AG04450 (cell line): ENCODE data around the gene NAB1. TPM values are rescaled to one million over a fixed set of nuclear protein-coding genes. Genes with fewer than 3 reads are reported as not detected.

Source experiments
- CTCF ChIA-PET: fragments of 300-600, 350-600 bp; formaldehyde crosslinking; extraction: SDS; loops from one replicate; lab custom pipeline; 2022; ENCODE audit warnings: antibody characterized with exemption, inconsistent platforms; lab: Charles Lee
- POLR2A ChIA-PET: fragments of 350-600 bp; formaldehyde crosslinking; extraction: SDS; loops from one replicate; lab custom pipeline; 2021; ENCODE audit warnings: antibody characterized with exemption, inconsistent platforms; lab: Yijun Ruan, JAX
- DNase-seq: peaks from one replicate; pipeline ENCODE4 v3.0.0-alpha.2; 2011; ENCODE audit warnings: low read depth, low spot score
- H3K27ac ChIP-seq: one replicate; pipeline ENCODE4 v1.5.1; 2012; ENCODE audit warnings: low read depth, low read length, control low read depth
- H3K27me3 ChIP-seq: one replicate; pipeline ENCODE4 v1.6.0; 2012; ENCODE audit warnings: low read length; ENCODE audit not compliant: control insufficient read depth, insufficient read depth
- H3K4me3 ChIP-seq: 2 replicates; pipeline ENCODE4 v1.5.1; 2011; ENCODE audit warnings: mild to moderate bottlenecking, low read depth, low read length, control low read depth
- H3K9me3 ChIP-seq: 2 replicates; pipeline ENCODE4 v1.5.1; 2012; ENCODE audit warnings: low read length; ENCODE audit not compliant: control insufficient read depth, insufficient read depth
- polyA plus RNA-seq: library from polyadenylated mRNA; depleted of rRNA; stranded (reverse); fragments of >200 nt; gene quantifications from 2 replicates; pipeline ENCODE4 v1.2.3, GENCODE V29; 2011
- TF ChIP-seq, protein P1 (sequence below): IDR thresholded peaks from 2 replicates; pipeline ENCODE4 v1.5.1; 2011; ENCODE audit warnings: low read depth, low read length, control low read depth, inconsistent platforms

The NAB1 gene
- polyA plus RNA-seq, 1 experiment, result 30.7 TPM

DNA sequence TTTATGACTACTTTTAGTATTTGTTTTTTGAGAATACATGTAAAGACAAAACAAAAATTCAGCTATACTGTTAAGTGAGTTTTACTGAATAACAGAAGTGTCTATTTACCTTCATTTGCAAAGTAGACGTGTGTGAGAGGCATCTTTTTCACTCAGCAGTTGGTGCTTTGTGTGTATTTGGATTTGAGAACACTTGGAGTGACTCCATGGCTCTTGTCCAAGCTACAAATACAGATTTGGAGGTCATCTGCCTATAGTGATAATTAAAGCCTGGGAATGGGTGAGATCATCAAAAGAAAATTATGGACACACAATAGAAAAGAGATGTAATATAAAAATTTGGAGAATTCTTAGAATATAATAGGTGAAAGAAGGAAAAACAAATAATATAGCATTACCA, 6.2 kb downstream of the NAB1 start:
- TF ChIP-seq, protein P1, sequence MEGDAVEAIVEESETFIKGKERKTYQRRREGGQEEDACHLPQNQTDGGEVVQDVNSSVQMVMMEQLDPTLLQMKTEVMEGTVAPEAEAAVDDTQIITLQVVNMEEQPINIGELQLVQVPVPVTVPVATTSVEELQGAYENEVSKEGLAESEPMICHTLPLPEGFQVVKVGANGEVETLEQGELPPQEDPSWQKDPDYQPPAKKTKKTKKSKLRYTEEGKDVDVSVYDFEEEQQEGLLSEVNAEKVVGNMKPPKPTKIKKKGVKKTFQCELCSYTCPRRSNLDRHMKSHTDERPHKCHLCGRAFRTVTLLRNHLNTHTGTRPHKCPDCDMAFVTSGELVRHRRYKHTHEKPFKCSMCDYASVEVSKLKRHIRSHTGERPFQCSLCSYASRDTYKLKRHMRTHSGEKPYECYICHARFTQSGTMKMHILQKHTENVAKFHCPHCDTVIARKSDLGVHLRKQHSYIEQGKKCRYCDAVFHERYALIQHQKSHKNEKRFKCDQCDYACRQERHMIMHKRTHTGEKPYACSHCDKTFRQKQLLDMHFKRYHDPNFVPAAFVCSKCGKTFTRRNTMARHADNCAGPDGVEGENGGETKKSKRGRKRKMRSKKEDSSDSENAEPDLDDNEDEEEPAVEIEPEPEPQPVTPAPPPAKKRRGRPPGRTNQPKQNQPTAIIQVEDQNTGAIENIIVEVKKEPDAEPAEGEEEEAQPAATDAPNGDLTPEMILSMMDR, result no peak
- H3K9me3 ChIP-seq, result no peaks in the 10 kb centered on the region
- no peaks in the 10 kb centered on the region for H3K27me3 ChIP-seq
- H3K27ac ChIP-seq, result no peak overlapping the region
- DNase-seq, result no peak
- no peak overlapping the region for H3K4me3 ChIP-seq
- ChIA-PET CTCF (no interaction called here), POLR2A (no interaction called here)

GRCh38 chr2:190655570-190655969, 6.7 kb downstream of the NAB1 start:
- Histone ChIP-seq H3K4me3 (no peak overlapping the region), H3K9me3 (no peaks in the 10 kb centered on the region), H3K27me3 (no peaks in the 10 kb centered on the region), H3K27ac (no peak overlapping the region)
- POLR2A ChIA-PET, result no interaction called here
- CTCF ChIA-PET, result no interaction called here
- no peak for DNase-seq
- TF ChIP-seq, protein P1, result no peak

DNA sequence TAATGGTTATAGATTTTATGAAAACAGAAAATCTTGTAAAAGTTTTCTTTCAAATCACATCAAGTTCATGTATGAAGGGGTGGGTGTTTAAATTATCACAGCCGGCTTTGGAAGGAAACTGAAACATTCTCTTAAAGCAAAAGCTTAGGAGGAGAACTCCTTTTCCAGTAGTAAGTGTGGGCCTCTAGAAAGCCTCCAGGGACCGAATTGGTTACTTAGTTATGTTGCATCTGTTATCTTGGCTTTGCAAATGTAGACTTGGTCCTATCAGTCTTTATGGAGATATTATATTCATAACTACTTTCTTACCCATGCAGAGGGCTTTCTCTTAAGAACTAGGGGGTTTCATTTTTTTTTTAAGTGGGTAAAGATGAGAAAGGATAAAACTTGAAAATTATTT, 7.4 kb downstream of the NAB1 start:
- ChIA-PET POLR2A (no interaction called here), CTCF (interaction anchor here (0.5 to 1.1 kb wide), 3 partner anchors 146 to 292 kb away, joined by 3 to 4 read pairs (median 3); no protein-coding TSS in a partner anchor)
- no peak for DNase-seq
- H3K27me3 ChIP-seq, result no peaks in the 10 kb centered on the region
- no peak overlapping the region for H3K27ac ChIP-seq
- TF ChIP-seq, protein P1, result no peak
- H3K9me3 ChIP-seq, result no peaks in the 10 kb centered on the region
- no peak overlapping the region for H3K4me3 ChIP-seq

- TF ChIP-seq, protein P1, result no peak
- ChIA-PET CTCF (interaction anchor here (1.1 kb wide), 1 partner anchor 147 kb away, joined by 3 read pairs; no protein-coding TSS in a partner anchor), POLR2A (no interaction called here)
- Histone ChIP-seq H3K27me3 (no peaks in the 10 kb centered on the region), H3K9me3 (no peaks in the 10 kb centered on the region), H3K4me3 (no peak overlapping the region), H3K27ac (no peak overlapping the region)
- no peak for DNase-seq
Measured at GRCh38 chr2:190657474-190658255, 8.8 kb downstream of the NAB1 start.

GRCh38 chr2:190659553-190659952, 10.7 kb downstream of the NAB1 start:
- POLR2A ChIA-PET, result interaction anchor here (0.5 kb wide), 1 partner anchor 83 kb away, joined by 6 read pairs; no protein-coding TSS in a partner anchor
- TF ChIP-seq, protein P1, result no peak
- H3K4me3 ChIP-seq, result no peak overlapping the region
- no peak for DNase-seq
- no peaks in the 10 kb centered on the region for H3K9me3 ChIP-seq
- CTCF ChIA-PET, result no interaction called here
- no peaks in the 10 kb centered on the region for H3K27me3 ChIP-seq
- no peak overlapping the region for H3K27ac ChIP-seq
